ENCODE results near the gene PPP6R1.

PPP6R1 gene

DNA sequence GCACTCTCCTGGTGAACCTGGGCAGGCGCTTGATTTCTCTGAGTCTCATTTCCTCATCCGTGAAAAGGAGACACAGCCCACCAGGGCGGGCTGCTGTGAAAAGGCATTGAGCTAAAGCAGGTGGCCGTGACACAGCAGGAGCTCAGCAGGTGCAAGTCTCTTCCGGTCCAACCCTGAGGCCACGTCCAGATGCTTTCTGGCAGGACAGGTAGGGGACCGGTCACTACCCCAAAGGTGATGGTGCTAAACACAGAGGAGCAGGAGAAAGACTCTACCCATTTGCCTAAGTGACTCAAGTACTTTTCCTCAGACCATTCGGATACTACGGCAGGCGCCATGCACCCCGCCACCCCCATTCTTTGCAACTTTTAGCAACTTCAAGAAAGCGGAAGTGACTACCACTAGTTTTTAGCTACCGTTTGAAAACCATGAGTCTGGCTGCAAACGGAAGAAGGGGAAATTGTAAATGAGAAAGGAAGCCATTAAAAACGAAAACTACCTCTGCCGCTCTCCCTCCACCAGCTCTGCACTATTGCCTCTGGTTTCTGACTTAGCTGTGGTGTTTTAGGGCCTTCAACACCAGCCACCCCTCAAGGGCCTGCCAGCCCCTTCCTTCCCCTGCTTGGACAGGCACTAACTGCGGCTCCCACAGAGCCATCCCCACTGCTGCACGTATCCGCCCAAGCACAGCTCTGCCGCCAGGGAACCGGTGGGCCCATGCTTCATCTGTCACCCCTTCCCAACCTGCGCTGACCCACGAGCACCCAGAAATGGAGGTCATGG, 4.8 kb downstream of the PPP6R1 start:
- no peak overlapping the region for H3K4me3 ChIP-seq (replicated peaks; ENCODE audit: low read depth, low read length)
- no peak for DNase-seq (ENCODE audit: extremely low read depth, low read depth)
- TF ChIP-seq CTCF (IDR thresholded peaks at IDR 0.05; ENCODE audit: low read depth, low read length, missing control alignments): no peak

DNA sequence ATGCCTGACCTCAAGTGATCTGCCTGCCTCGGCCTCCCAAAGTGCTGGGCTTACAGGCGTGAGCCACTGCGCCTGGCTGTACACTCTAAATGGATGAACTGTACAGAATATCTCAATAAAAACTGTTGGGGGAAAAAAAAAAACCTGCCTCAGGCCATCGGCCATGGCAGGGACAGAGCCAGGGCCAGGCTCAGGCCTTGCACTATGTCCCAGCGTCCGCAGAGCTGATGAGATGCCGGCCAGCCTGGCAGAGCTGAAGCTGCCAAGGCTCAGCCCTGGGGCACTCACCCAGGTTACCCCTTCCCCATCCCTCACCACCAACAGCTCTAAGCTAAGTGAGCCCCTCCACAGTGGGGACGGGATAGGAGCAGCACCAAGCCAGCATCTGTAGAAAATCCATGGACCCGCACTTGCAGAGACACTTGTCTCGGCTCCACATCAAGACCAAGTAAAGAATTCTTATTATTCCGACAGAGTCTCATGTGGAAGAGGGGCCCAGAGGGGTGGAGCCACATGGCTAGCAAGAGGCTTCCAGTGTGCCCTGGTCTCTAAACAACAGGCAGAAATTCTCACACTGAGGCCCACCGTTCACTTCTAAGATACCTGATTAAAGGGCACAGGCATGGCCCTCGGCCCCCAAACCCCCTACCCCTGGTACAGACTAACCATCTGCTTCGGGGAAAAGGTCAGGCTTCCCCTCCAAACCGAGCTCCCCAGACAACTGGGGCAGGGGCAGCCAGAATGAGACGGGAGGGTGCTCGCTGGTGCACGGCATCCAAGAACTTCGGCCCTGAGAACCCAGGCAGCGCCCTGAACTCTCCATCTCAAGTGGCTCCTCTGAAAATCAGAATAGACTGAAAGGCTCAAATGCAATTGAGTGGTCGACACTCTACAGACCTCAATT, 5.8 kb downstream of the PPP6R1 start:
- no peak for TF ChIP-seq CTCF (IDR thresholded peaks at IDR 0.05; ENCODE audit: low read depth, low read length, missing control alignments)
- no peak overlapping the region for H3K4me3 ChIP-seq (replicated peaks; ENCODE audit: low read depth, low read length)

DNA sequence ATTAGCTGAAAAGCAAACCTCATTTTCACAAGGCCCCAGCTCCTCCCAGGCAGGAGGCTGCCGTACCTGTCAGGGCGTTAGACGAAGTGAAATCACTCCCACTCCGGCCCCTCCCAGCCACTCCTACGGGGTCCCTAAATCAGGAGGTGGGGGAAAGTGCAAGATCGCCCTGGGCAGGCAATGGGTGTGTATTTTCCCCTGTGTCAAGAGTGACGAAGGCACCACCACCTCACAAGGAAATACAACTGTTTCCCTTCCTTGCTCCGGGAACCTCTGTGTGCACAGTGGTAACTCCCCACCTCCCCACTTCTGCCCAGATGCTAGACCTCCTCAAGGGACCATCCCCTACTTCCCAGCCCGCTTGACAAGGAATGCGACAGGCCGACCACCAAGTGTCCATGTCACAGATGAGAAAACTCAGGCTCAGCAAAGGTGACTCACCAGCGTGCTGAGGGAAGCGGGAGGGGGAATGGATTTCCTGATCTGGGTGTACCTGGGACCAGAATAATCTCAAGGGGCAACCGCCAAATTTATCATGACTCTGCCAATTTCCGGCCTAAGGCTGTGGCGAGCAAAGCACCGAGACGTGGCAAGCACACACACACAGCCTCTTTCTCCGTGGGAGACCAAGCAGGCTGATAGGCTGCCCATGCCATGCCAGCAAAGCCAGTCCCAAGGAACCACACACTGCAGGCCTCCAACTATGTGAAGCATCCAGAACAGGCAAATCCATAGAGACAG, 7.3 kb downstream of the PPP6R1 start:
- no peak for TF ChIP-seq CTCF (IDR thresholded peaks at IDR 0.05; ENCODE audit: low read depth, low read length, missing control alignments)
- no peak for DNase-seq (ENCODE audit: extremely low read depth, low read depth)
- H3K4me3 ChIP-seq (replicated peaks; ENCODE audit: low read depth, low read length): no peak overlapping the region

More for the DNA sequence above, 5.8 kb downstream of the PPP6R1 start:
- DNase-seq (ENCODE audit: extremely low read depth, low read depth): no peak

GRCh38 chr19:55250262-55251036, 8.4 kb downstream of the PPP6R1 start:
- DNase-seq (ENCODE audit: extremely low read depth, low read depth): no peak
- no peak for TF ChIP-seq CTCF (IDR thresholded peaks at IDR 0.05; ENCODE audit: low read depth, low read length, missing control alignments)
- H3K4me3 ChIP-seq (replicated peaks; ENCODE audit: low read depth, low read length): no peak overlapping the region

GRCh38 chr19:55249841-55250240, 9.0 kb downstream of the PPP6R1 start:
- no peak for TF ChIP-seq CTCF (IDR thresholded peaks at IDR 0.05; ENCODE audit: low read depth, low read length, missing control alignments)
- no peak overlapping the region for H3K4me3 ChIP-seq (replicated peaks; ENCODE audit: low read depth, low read length)
- DNase-seq (ENCODE audit: extremely low read depth, low read depth): no peak

DNA sequence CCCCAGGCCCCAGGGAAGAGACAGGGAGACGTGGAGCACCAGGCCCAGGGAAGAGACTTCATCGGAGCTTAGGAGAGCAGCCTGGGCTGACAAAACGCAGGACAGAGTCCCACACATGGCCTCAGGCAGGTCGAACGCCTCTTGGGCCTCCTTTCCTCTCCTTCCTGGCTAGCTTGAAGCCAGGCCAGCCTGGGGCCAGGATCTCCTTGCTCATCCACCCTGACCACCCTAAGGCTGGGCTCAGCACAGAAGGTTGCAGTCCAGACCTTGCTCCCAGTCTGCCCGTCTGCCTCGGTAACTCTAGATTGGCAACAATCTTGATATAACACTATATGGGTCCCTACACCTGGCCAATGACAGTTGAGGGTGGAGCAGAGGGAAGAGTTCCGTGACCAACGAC, 10.1 kb downstream of the PPP6R1 start:
- no peak overlapping the region for H3K4me3 ChIP-seq (replicated peaks; ENCODE audit: low read depth, low read length)
- no peak for TF ChIP-seq CTCF (IDR thresholded peaks at IDR 0.05; ENCODE audit: low read depth, low read length, missing control alignments)
- no peak for DNase-seq (ENCODE audit: extremely low read depth, low read depth)
